ENCODE measurements around the gene COX4I2.

DNA sequence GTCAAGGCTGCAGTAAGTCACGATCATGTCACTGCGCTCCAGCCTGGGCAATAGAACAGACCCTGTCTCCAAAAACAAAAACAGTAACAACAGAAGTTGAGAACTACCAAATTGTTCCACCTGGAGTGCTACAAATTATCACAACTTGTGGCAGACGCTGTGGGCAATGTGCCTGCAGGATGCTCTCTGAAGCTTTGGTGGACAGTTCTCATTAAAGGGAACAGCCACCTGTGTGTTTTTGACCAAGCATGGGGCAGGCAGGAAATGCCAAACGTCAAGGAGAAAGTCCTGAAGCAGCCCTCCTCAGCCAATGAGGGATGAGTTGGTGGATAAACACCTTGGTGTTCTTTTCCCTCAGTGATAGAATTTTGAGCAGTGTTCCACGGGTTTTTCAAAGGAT, 15.8 kb downstream of the COX4I2 start:
- TF ChIP-seq CTCF (IDR thresholded peaks at IDR 0.05) (no peak), ZFX (IDR thresholded peaks at IDR 0.05; ENCODE audit: borderline replicate concordance) (no peak)
